Ramos (cell line): ENCODE results near the gene GLUD2.

Source experiments
- in situ Hi-C: fragments of 300-500 bp; cut with MboI; formaldehyde crosslinking; loops from one replicate; pipeline ENCODE4 v1.14.3; 2022; ENCODE audit warnings: low sequenced_read_pairs; ENCODE audit not compliant: unreplicated experiment

The GLUD2 gene

DNA sequence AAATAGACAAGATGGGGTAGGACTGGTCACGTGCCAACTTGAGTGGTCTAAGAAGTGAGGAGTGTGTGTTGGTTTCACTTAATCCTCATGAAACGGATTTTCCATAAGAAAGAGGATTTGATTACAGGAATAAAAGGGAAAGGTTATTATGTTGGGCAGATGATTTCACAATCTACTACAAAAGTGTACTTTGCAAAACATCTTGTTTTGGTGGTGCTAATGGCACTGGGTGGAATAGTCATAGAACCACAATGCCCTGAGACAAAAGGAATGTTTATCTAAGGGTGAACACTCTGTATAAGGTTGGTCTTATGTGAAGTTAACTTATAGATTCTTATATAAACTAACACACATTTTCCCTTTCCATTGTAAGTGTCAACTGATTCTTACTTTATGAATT, 45.6 kb downstream of the GLUD2 start:
- in situ Hi-C loops, result no loop called here
